ENCODE data around the gene APRT. TPM values are rescaled to one million over a fixed set of nuclear protein-coding genes. Genes with fewer than 3 reads are reported as not detected.

The APRT gene
- total and polyA plus RNA-seq, 9 of the 15 experiments (the other 6 are each of a cell fraction or from before 2014, with no cell fraction given): 41.7 to 409 (median 146) TPM

DNA sequence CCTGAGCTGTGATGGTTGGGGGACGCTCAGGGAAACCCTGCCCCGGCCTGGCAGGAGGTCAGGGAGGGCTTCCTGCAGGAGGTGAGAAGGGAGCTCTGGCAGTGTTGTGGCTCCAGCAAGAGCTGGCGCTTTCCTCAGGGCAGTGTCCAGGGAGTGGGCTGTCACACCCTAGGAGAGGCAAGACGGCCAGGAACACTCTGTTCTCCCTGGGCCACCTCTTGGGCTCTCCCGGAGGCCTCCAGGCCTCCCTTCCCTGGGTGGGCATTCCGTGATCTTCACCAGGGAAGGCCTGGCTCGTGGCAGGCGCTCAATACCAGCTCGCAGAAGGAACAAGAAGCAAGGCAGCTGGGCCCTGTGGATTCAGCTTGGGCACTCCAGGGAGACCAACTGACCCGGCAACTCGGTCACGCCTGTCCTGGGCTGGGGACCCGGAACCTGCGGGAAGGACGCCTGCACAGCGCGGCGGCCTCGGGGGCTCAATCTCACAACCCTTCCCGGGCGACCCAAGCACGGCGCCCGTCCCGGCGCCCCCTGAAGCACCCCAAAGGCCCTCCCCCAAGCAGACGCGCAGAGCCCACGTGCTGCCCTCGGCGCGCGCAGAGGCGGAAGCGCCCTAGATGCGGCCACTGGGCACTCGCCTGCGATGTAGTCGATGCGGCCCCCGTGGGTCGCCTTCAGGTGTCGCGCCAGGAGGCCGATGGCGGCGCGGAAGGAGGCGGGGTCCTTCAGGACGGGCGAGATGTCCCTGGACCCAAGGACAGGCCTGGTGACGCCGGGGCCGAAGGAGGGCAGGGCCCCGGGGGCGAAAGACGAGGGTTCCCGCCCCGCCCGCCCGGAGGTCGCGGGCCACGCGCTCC lies 588 bp downstream of the APRT start (continued):
- TF ChIP-seq FOXA3 (CRISPR knock-in tag; conservative IDR thresholded peaks at IDR 0.05 in 1 of 2, IDR thresholded peaks at IDR 0.05 in 1 of 2): peak in 1 of 2 experiments; percentile 59; a peak in 1 of 4 replicates
- peak; percentile 21; the same call in 1 of the 2 replicates for TF ChIP-seq NR4A1 (CRISPR knock-in tag; IDR thresholded peaks at IDR 0.05)
- TF ChIP-seq NR4A1 (tag; IDR thresholded peaks at IDR 0.05): no peak
- no peak for TF ChIP-seq BRCA1 (IDR thresholded peaks at IDR 0.05)
- peak; percentile 88; the same call in 1 of the 2 replicates for TF ChIP-seq BRCA1 (CRISPR knock-in tag; IDR thresholded peaks at IDR 0.05)
- TF ChIP-seq PCBP1 (IDR thresholded peaks at IDR 0.05; ENCODE audit: low read depth, low read length, poor library complexity, severe bottlenecking): peak; percentile 87
- TF ChIP-seq ZNF695 (CRISPR knock-in tag; IDR thresholded peaks at IDR 0.05): no peak
- no peak for TF ChIP-seq ZNF165 (CRISPR knock-in tag; IDR thresholded peaks at IDR 0.05; ENCODE audit: borderline replicate concordance)
- no peak for TF ChIP-seq DEAF1 (CRISPR knock-in tag; IDR thresholded peaks at IDR 0.05)
- TF ChIP-seq DIDO1 (tag; IDR thresholded peaks at IDR 0.05; ENCODE audit: low read depth): no peak
- TF ChIP-seq PHF21A (IDR thresholded peaks at IDR 0.05; ENCODE audit: borderline replicate concordance, low read depth): no peak
- TF ChIP-seq SAFB (IDR thresholded peaks at IDR 0.05; ENCODE audit: borderline replicate concordance, low read depth, low read length): 0 out of 2 replicates have a peak, but pooled peaks have one; percentile 24
- TF ChIP-seq MNT (conservative IDR thresholded peaks at IDR 0.05): peak; percentile 97 to 98
- TF ChIP-seq HCFC1 (IDR thresholded peaks at IDR 0.05; ENCODE audit: low read depth, low read length): no peak
